H1 (cell line): ENCODE results near the gene POU5F1. TPM values are rescaled to one million over a fixed set of nuclear protein-coding genes. Genes with fewer than 3 reads are reported as not detected.

Experiments used
- GABPA ChIP-seq: IDR thresholded peaks from 2 replicates; pipeline ENCODE4 v1.6.1; 2011; ENCODE audit warnings: mild to moderate bottlenecking, low read length, moderate library complexity, borderline replicate concordance; ENCODE audit not compliant: insufficient read depth
- KDM1A ChIP-seq: fragments of 200-600, 300-600 bp; sonication (generic); IDR thresholded peaks from 2 replicates; pipeline ENCODE4 v1.7.1; 2016; ENCODE audit warnings: mild to moderate bottlenecking, low read length, borderline replicate concordance
- KDM4A ChIP-seq: IDR thresholded peaks from one replicate; pipeline ENCODE4 v1.7.1; 2012; ENCODE audit warnings: low read depth, mild to moderate bottlenecking, moderate library complexity, low read length, inconsistent platforms; ENCODE audit not compliant: severe bottlenecking
- polyA plus RNA-seq, 7 experiments: library from polyadenylated mRNA; depleted of rRNA in 3 of 7; stranded (reverse) in 5 of 7; unstranded in 2 of 7; fragments of >200 nt in 5 of 7; fragments of 200-250 nt in 2 of 7; gene quantifications; 1 replicate in 5 of 7; 2 replicates in 1 of 7; 4 replicates in 1 of 7; pipeline versions ENCODE4 v1.2.1 to v1.2.3, GENCODE V29; 2011 to 2013; ENCODE audit warnings: missing spikeins in 2 of 7, mixed read lengths in 2 of 7
- total RNA-seq: library from RNA; stranded (reverse); fragmentation: NEBNext Ultra II Directional; extraction: Animal tissue kit (Norgen Biotek cat#: 25700); gene quantifications from 2 replicates; pipeline ENCODE4 v1.2.1, GENCODE V29; 2021

Gene POU5F1
- total and polyA plus RNA-seq, 2 of the 8 experiments (the other 6 are each of a cell fraction or from before 2014, with no cell fraction given) = 2,437 to 2,526 TPM

- TF ChIP-seq GABPA (no peak), KDM4A (no peak), KDM1A (no peak)
Observed at GRCh38 chr6:31165986-31166385, 4.5 kb downstream of the POU5F1 start (continued).
